Thoracic aorta endothelial cell (primary cell): ENCODE measurements around the gene PARK7. TPM values are rescaled to one million over a fixed set of nuclear protein-coding genes. Genes with fewer than 3 reads are reported as not detected.

ENCODE experiments used
- small RNA-seq: library from RNA; depleted of rRNA; stranded (forward); fragments of <200 nt; gene quantifications from one replicate; pipeline ENCODE3, GENCODE V24; 2012
- total RNA-seq: library from RNA; depleted of rRNA; stranded (reverse); fragments of >200 nt; gene quantifications from 2 replicates; pipeline ENCODE4 v1.2.3, GENCODE V29; 2012

The PARK7 gene
- total RNA-seq: 181 and 192 TPM in 2 replicates

DNA sequence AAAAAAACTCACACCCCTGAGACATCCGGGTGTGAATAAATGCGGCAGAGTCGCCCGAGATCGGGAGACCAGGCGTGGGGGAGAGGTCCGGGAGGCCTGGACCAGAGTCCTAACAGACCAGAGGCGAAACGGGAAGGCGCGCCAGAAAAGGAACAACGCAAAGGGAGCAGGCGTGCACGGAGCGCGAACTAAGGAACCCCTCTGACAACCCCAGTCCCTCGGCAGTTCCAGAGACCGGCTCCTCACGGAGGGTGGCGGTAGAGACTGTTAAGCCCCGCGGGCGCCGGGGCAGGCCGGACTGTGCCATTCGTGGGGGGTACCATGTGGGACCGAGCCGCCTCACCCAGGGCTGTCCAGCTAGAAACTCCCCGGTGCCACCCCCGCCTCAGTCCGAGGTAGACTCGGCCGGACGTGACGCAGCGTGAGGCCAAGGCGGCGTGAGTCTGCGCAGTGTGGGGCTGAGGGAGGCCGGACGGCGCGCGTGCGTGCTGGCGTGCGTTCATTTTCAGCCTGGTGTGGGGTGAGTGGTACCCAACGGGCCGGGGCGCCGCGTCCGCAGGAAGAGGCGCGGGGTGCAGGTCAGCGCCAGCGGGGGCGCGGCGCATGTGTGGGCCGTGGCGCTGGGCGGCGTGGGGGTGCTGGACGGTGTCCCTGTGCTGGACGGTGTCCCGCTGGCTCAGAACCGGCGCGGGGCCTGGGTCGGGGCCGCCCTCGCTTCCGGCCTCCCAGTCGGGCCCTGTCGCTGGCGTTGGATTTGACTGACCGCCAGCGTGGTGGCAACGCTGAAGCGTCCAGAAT, at the start of gene PARK7:
TSS of gene PARK7 (plus strand) at position 496 of the 798 bp plus-strand sequence. CDS start 1,075 bp downstream, outside the sequence.

DNA sequence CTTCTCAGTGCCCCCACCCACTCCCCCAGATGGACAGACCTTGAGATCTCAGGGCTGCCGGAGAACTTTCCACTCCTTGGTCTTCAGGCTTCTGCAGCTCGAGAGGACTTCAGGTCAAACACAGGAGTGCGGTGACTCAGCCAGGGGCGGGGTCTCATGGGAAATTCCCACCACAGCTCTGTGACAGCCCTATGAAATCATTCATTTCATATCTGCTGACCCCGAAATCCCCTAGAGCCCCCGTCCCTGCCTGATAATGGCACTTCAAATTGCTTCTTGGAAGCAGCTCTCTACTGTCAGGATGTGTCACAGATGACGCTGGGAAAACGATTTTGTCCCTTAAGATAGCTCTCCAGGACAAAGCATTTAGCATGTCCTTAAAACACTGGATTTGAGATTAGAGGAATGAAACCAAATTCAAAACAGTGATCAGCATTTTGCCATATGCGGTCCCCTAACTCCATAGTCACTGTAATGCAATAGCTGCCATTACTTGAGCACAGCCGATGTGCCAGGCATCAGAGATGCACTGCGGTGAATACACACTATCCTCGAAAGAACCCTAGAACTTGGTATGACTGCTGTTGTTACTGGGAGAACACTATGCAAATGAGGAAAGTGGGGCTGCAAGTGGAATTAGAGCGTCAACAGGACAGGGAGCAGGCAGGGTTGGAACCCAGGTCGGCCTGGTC, 20.6 kb upstream of the PARK7 start, which contains the start of gene TNFRSF9:
TSS of gene TNFRSF9 (minus strand) at position 95 of the 692 bp plus-strand sequence. CDS start 845 bp downstream, outside the sequence.

DNA sequence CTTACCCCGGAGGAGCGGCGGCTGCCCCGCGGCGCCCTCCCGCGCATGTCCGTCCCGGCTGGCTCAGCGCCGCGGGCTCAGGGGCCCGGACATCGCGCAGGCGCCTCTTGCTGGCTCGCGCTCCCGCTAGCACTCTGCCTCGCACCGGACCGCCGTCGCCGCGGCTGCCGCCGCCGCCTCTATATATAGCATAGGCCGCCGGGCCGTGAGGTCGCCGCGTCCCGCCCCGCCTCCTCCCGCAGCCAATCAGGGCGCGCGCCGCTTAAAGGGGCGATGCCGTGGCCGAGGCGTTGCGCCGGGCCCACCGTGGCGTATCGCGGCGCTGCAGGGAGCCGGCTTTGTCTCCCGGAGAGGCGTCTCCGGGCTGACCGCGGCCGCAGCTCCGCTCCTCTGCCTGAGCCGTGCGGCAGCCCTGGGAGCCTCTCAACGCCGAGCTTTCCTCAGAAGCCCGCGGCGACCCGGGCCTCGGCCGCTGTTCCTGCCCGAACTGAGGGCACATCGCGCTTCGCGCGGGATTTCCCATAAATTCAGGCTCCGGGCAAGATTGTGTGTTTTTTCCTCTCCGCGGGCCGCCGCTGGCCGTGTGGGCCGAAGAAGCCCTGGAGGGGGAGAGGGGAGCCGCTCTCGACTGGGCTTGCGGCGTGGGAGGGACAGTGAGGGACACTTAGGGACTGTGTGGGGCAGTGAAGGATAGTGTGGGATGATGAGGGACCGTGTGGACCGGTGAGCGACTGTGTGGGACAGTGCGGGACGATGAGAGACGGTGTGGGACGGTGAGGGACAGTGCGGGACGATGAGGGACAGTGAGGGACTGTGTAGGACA, 64.9 kb downstream of the PARK7 start, which contains the start of gene ERRFI1:
TSS of gene ERRFI1 (minus strand) at position 157 of the 823 bp plus-strand sequence. CDS start 10,690 bp downstream, outside the sequence.

Small RNAs within 50 kb of the gene (small RNA-seq; reads per million reads assigned to genes)
- not detected for gene RF00019

Other genes with a start within 250 kb of the PARK7 start
- gene VAMP3, start 190.4 kb upstream of the PARK7 start, total RNA-seq: 165 and 174 TPM in 2 replicates
- 2.2 and 3.5 TPM in 2 replicates for gene PER3, start 177.4 kb upstream of the PARK7 start, total RNA-seq
- gene UTS2, start 108.6 kb upstream of the PARK7 start, total RNA-seq: not detected in 2 replicates
- 0.13 and 0.72 TPM in 2 replicates for gene TNFRSF9, start 20.9 kb upstream of the PARK7 start, total RNA-seq
- 29.2 and 43.9 TPM in 2 replicates for gene ERRFI1, start 64.6 kb downstream of the PARK7 start, total RNA-seq